ENCODE data around the gene CIT.

CIT gene

DNA sequence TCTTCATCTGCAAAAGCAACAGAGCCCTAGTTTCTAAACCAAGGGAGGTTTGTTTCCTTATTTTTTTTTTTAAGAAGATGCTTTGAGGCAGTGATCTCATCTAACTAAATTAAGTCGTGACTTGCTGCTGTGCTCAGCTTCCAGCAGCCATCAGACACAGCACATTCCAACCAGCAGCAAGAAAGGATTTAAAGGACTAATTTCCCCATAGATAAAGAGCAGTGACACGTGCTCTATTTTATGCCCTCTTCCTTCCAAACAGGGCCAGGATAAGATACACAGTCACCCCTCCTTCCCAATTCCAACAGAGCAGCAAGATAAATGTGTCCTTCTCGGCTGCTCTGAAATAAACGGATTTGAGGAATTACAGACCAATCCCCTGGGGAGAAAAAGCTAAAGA is 127.5 kb downstream of the CIT start:
- TF ChIP-seq, protein P1, sequence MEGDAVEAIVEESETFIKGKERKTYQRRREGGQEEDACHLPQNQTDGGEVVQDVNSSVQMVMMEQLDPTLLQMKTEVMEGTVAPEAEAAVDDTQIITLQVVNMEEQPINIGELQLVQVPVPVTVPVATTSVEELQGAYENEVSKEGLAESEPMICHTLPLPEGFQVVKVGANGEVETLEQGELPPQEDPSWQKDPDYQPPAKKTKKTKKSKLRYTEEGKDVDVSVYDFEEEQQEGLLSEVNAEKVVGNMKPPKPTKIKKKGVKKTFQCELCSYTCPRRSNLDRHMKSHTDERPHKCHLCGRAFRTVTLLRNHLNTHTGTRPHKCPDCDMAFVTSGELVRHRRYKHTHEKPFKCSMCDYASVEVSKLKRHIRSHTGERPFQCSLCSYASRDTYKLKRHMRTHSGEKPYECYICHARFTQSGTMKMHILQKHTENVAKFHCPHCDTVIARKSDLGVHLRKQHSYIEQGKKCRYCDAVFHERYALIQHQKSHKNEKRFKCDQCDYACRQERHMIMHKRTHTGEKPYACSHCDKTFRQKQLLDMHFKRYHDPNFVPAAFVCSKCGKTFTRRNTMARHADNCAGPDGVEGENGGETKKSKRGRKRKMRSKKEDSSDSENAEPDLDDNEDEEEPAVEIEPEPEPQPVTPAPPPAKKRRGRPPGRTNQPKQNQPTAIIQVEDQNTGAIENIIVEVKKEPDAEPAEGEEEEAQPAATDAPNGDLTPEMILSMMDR (IDR thresholded peaks at IDR 0.05; ENCODE audit: borderline replicate concordance, insufficient read depth, low read depth, low read length), result no peak
- H3K4me3 ChIP-seq (ENCODE audit: low read depth, low read length), result no peak overlapping the region

DNA sequence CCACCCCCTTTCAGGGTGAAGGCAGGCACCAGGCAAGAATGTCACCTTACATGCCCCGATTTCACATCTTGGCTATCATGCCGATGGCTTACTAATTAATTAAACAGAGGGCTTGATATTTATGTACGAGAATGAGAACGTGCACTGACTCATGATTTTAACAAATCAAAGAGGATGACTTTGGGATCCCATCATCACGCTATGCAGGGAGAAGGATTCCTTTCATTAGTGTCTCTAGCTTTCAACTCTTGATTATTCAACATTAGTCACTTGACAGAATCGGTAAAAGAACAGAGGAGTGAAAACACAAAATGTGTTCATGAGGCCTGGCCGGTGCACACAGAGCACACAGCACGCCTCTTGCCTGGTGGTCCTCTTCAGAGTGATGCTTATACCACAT is 128.6 kb downstream of the CIT start:
- no peak overlapping the region for H3K4me3 ChIP-seq (ENCODE audit: low read depth, low read length)
- TF ChIP-seq, protein P1 (IDR thresholded peaks at IDR 0.05; ENCODE audit: borderline replicate concordance, insufficient read depth, low read depth, low read length), result no peak

DNA sequence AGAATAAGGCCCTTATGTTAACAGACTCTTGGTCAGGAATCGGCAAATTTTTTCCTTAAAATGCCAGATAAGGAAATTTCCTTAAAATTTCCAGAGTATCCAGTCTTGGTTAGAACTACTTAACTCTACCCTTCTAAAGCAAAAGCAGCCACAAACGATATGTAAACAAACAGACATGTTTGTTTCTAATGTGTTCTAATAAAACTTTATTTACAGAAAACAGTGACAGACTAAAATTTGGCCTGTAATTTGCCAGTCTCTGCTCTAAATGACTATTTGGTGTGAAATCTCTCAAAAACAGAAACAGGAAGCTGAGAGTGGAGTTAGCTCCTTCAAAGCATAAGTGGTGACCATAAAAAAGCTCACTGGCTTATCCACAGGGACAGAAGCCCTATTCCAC is 131.0 kb downstream of the CIT start:
- TF ChIP-seq, protein P1 (IDR thresholded peaks at IDR 0.05; ENCODE audit: borderline replicate concordance, insufficient read depth, low read depth, low read length), result no peak
- no peak overlapping the region for H3K4me3 ChIP-seq (ENCODE audit: low read depth, low read length)

DNA sequence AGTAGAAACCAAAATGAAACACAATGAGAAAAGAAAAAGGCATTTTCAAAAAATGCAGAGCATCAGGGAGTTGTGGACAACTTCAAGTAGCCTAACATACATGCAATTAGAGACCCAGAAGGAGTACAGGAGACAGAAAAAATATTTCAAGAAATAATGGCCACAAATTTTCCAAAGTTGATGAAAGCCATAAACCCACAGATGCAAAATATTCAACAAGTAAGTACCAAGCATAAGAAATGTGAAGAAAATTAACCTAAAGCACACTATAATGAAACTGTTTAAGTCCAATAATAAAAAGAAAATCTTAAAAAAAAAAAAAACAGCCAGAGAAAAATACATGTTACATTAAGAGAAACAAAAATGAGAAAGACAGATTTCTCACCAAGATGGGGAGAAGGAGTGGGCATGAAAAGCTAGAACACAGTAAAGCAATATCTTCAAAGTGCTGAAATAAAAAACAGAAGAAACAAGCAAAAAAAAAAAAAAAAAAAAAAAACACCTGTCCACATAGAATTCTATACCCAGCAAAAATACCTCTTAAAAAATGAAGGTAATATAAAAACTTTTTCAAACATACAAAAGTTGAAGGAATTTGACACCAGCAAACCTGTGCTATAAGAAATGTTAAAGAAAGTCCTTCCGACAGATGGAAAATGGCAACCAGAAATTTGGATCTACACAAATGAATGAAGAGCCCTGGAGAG is 132.1 kb downstream of the CIT start:
- TF ChIP-seq, protein P1 (IDR thresholded peaks at IDR 0.05; ENCODE audit: borderline replicate concordance, insufficient read depth, low read depth, low read length), result no peak

DNA sequence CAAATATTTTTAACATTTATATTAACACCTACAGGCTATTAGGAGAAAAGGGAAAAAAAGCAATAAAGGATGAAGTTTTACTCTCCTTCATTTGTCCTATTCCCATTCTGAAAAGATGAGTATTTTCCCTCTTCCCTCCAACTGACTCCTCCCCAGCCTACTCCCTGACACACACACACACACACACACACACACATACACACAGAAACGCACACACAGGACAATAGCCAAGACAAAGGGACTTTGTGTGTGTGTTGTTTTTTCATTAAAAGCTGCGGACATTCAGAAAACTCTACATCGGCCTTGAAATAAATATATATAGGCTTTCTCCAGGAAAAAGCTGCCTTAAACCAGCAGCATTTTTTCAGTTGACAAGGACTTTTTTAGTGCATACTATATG is 134.4 kb downstream of the CIT start:
- TF ChIP-seq, protein P1 (IDR thresholded peaks at IDR 0.05; ENCODE audit: borderline replicate concordance, insufficient read depth, low read depth, low read length), result no peak
- H3K4me3 ChIP-seq (ENCODE audit: low read depth, low read length), result no peak overlapping the region

More for the DNA sequence above, 132.1 kb downstream of the CIT start:
- H3K4me3 ChIP-seq (ENCODE audit: low read depth, low read length), result no peak overlapping the region

DNA sequence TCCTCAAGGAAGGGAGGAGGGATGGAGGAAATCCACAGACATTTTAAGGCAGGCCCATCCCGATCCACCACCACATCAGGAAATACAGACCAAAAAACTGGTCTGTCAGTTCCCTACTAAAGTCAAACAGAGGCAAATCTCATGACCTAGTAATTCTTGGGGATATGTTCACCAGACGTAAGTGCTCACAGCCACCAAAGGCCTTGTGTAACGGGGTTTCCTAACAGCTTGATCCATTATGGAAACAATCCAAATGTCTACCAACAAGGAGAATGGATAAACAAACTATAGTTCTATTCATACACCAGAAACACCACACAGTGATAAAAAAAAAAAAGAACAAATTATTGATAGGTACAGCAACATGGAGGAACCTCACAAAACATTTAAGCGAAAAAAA is 136.3 kb downstream of the CIT start:
- H3K4me3 ChIP-seq (ENCODE audit: low read depth, low read length), result no peak overlapping the region
- TF ChIP-seq, protein P1 (IDR thresholded peaks at IDR 0.05; ENCODE audit: borderline replicate concordance, insufficient read depth, low read depth, low read length), result no peak

DNA sequence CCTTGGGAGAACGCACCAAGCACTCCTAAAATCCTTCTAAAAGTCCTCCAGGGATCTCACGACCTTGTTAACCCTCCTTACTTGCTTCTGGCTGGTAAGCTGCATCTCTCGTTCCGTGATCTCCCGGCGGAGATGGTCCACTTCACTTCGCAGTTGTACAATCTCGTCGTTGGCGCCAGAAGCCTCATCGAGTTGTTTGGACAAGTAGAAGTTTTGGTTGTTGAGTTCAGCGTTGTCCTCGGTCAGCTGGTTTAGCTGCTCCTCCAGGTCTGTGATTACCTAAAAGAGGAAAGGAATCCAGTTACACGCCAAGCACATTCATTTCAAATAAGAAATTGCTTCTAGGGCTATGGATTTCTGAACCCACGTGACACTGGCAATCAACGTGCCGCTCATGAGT is 142.0 kb downstream of the CIT start:
- TF ChIP-seq, protein P1 (IDR thresholded peaks at IDR 0.05; ENCODE audit: borderline replicate concordance, insufficient read depth, low read depth, low read length), result no peak
- no peak overlapping the region for H3K4me3 ChIP-seq (ENCODE audit: low read depth, low read length)

All from GM12875 (cell line).